GM19328 (cell line): Measurements from ENCODE around the gene WNT3A.

ENCODE experiments used
- ATAC-seq: cut with Tn5 transposase; IDR thresholded peaks from one replicate; pipeline ENCODE4 v1.9.1; 2021; ENCODE audit warnings: mild to moderate bottlenecking, moderate library complexity; ENCODE audit not compliant: unreplicated experiment

WNT3A gene

GRCh38 chr1:228081578-228082213 lies 74.9 kb downstream of the WNT3A start:
- ATAC-seq: peak; percentile 2

- peak; percentile 71 for ATAC-seq
These were observed 75.6 kb downstream of the WNT3A start, which contains the start of gene ARF1 for GRCh38 chr1:228082214-228082917. Gene ARF1, plus strand, starts transcription at chr1:228082708. Its CDS starts 14,407 bp downstream, at chr1:228097115.

GRCh38 chr1:228082918-228083870 lies 76.4 kb downstream of the WNT3A start:
- ATAC-seq: peak; percentile 18

- ATAC-seq: no peak
These were observed 77.1 kb downstream of the WNT3A start for GRCh38 chr1:228083871-228084278.

- ATAC-seq: no peak
These were observed 77.5 kb downstream of the WNT3A start for GRCh38 chr1:228084325-228084724.

GRCh38 chr1:228084797-228085196 lies 78.0 kb downstream of the WNT3A start:
- no peak for ATAC-seq

GRCh38 chr1:228085287-228085951 lies 78.6 kb downstream of the WNT3A start:
- no peak for ATAC-seq

GRCh38 chr1:228087771-228088251 lies 81.0 kb downstream of the WNT3A start:
- no peak for ATAC-seq

GRCh38 chr1:228088586-228089498 lies 82.0 kb downstream of the WNT3A start:
- ATAC-seq: no peak

- ATAC-seq: no peak
These were observed 83.0 kb downstream of the WNT3A start for GRCh38 chr1:228089519-228090380.

GRCh38 chr1:228090613-228091081 lies 83.8 kb downstream of the WNT3A start:
- ATAC-seq: no peak

- no peak for ATAC-seq
These were observed 84.3 kb downstream of the WNT3A start for GRCh38 chr1:228091084-228091483.

- ATAC-seq: no peak
These were observed 85.7 kb downstream of the WNT3A start for GRCh38 chr1:228092342-228093049.

GRCh38 chr1:228093050-228093906 lies 86.5 kb downstream of the WNT3A start:
- no peak for ATAC-seq

- no peak for ATAC-seq
These were observed 87.7 kb downstream of the WNT3A start for GRCh38 chr1:228094432-228095016.

GRCh38 chr1:228095161-228095560 lies 88.4 kb downstream of the WNT3A start:
- ATAC-seq: no peak

GRCh38 chr1:228095938-228096337 lies 89.1 kb downstream of the WNT3A start:
- ATAC-seq: no peak
